K562 (cell line): ENCODE results near the gene IMMP2L. TPM values are rescaled to one million over a fixed set of nuclear protein-coding genes. Genes with fewer than 3 reads are reported as not detected.

Experiments
- ATAC-seq: fragments of 200-7000 bp; cut with Tn5 transposase; 3 replicates; pipeline ENCODE4 v1.9.1; 2020; ENCODE audit warnings: moderate library complexity
- BruUV-seq: library from RNA; stranded (reverse); fragments of 400-500 nt; replicated peaks from 2 replicates; lab custom pipeline; 2021; lab: Mats Ljungman, UMichigan
- CTCF ChIA-PET: fragments of 300-600 bp; formaldehyde crosslinking; extraction: SDS; loops from one replicate; lab custom pipeline; 2021; ENCODE audit warnings: low intra/inter-chr PET ratio; lab: Yijun Ruan, JAX
- POLR2A ChIA-PET: fragments of 300-600, 350-650 bp; sonication (Branson Sonifier 250); formaldehyde crosslinking; extraction: SDS; loops from one replicate; lab custom pipeline; 2021; ENCODE audit warnings: antibody characterized with exemption, inconsistent platforms; lab: Yijun Ruan, JAX
- DNase-seq, 4 experiments: peaks; one replicate each; pipeline versions ENCODE4 v3.0.0 to v3.0.0-alpha.2; 2011 to 2018; ENCODE audit warnings: low spot score in 3 of 4, mixed read lengths in 3 of 4; ENCODE audit errors: extremely low read depth in 1 of 4
- FAIRE-seq: peaks from 2 replicates; lab custom pipeline; 2011; peaks lifted over from hg19 to GRCh38; lab: Jason Lieb, UNC
- H2AFZ ChIP-seq: 2 replicates; pipeline ENCODE4 v1.6.0; 2011; ENCODE audit warnings: low read depth, low read length, control low read depth, inconsistent platforms
- H3K27ac ChIP-seq: fragments of 200-600 bp; 3 replicates; pipeline ENCODE4 v1.8.0; 2011; ENCODE audit warnings: low read depth, mild to moderate bottlenecking, control low read depth, inconsistent platforms, low read length, moderate library complexity, mixed read lengths; ENCODE audit errors: extremely low read depth
- H3K27me3 ChIP-seq, 2 experiments: fragments of 300-600 bp in 1 of 2; 2 replicates in 1 of 2; 3 replicates in 1 of 2; pipeline versions ENCODE4 v1.6.0 to v1.8.0; 2011; ENCODE audit warnings: inconsistent platforms in 2 of 2, low read length in 2 of 2, mild to moderate bottlenecking in 1 of 2, mixed read lengths in 1 of 2, moderate library complexity in 1 of 2; ENCODE audit not compliant: control insufficient read depth in 2 of 2, insufficient read depth in 2 of 2
- H3K36me3 ChIP-seq: fragments of 300-600 bp; 3 replicates; pipeline ENCODE4 v1.8.0; 2011; ENCODE audit warnings: mild to moderate bottlenecking, low read length, inconsistent platforms; ENCODE audit not compliant: control insufficient read depth, insufficient read depth
- H3K4me1 ChIP-seq, 2 experiments: fragments of 200-600 bp in 1 of 2; replicated peaks in 1 of 2; 2 replicates in 1 of 2; 3 replicates in 1 of 2; pipeline versions ENCODE4 v1.5.1 to v1.8.0; 2011; ENCODE audit warnings: inconsistent platforms in 2 of 2, low read length in 2 of 2, mild to moderate bottlenecking in 1 of 2, mixed read lengths in 1 of 2, moderate library complexity in 1 of 2; ENCODE audit not compliant: control insufficient read depth in 2 of 2, insufficient read depth in 2 of 2
- H3K4me2 ChIP-seq: 2 replicates; pipeline ENCODE4 v1.6.1; 2011; ENCODE audit warnings: low read length, control low read depth, inconsistent platforms, mixed read lengths; ENCODE audit not compliant: insufficient read depth
- H3K4me3 ChIP-seq: fragments of 200-600 bp; sonication (generic), shearing (Covaris generic); 2 replicates; pipeline ENCODE4 v1.5.1; 2016; ENCODE audit warnings: control low read depth, inconsistent platforms
- H3K79me2 ChIP-seq: fragments of 200-600 bp; 3 replicates; pipeline ENCODE4 v1.8.0; 2011; ENCODE audit warnings: low read length, inconsistent platforms; ENCODE audit not compliant: control insufficient read depth, insufficient read depth
- H3K9ac ChIP-seq, 2 experiments: 2 replicates each; pipeline versions ENCODE4 v1.6.0 to v1.6.1; 2011; ENCODE audit warnings: low read depth in 2 of 2, low read length in 2 of 2, control low read depth in 1 of 2, inconsistent platforms in 1 of 2, mild to moderate bottlenecking in 1 of 2, mixed read lengths in 1 of 2; ENCODE audit not compliant: insufficient read depth in 1 of 2
- H3K9me1 ChIP-seq: one replicate; pipeline ENCODE4 v1.6.0; 2011; ENCODE audit warnings: inconsistent platforms, mild to moderate bottlenecking, low read length, moderate library complexity; ENCODE audit not compliant: control insufficient read depth, insufficient read depth
- H3K9me3 ChIP-seq: replicated peaks from 2 replicates; pipeline ENCODE4 v1.5.1; 2011; ENCODE audit warnings: low read depth, low read length, inconsistent platforms; ENCODE audit not compliant: control insufficient read depth, insufficient read depth
- H4K20me1 ChIP-seq: replicated peaks from 2 replicates; pipeline ENCODE4 v1.6.1; 2011; ENCODE audit warnings: low read length, inconsistent platforms, mixed read lengths; ENCODE audit not compliant: control insufficient read depth, insufficient read depth
- CHD4 ChIP-seq: fragments of 200-600 bp; sonication (generic); IDR thresholded peaks from 3 replicates; pipeline ENCODE4 v1.6.1; 2012; ENCODE audit warnings: low read depth, mild to moderate bottlenecking, mixed read lengths, low read length, inconsistent platforms; ENCODE audit not compliant: insufficient read depth, insufficient replicate concordance, poor library complexity, severe bottlenecking
- HNRNPH1 ChIP-seq: fragments of 200-400 bp; formaldehyde crosslinking; optimal IDR thresholded peaks from 2 replicates; pipeline ENCODE3; 2017; ENCODE audit warnings: low read depth, mild to moderate bottlenecking, low read length, moderate library complexity
- KLF10 ChIP-seq: fragments of 250-450 bp; sonication (Bioruptor Pico); IDR thresholded peaks from 2 replicates; pipeline ENCODE4 v1.6.1; 2021; ENCODE audit warnings: matching md5 sums
- KLF6 ChIP-seq: fragments of 250-450 bp; sonication (Bioruptor Pico); IDR thresholded peaks from 2 replicates; pipeline ENCODE4 v1.4.0; 2020; ENCODE audit warnings: mild to moderate bottlenecking, moderate library complexity, borderline replicate concordance
- MCM2 ChIP-seq: fragments of 450-650 bp; IDR thresholded peaks from 2 replicates; pipeline ENCODE4 v1.6.1; 2017; ENCODE audit warnings: low read depth, mild to moderate bottlenecking
- NCOA1 ChIP-seq: fragments of 450-650 bp; IDR thresholded peaks from 2 replicates; pipeline ENCODE4 v1.6.1; 2016; ENCODE audit warnings: low read depth
- RB1 ChIP-seq: fragments of 450-650 bp; IDR thresholded peaks from 2 replicates; pipeline ENCODE4 v1.6.1; 2017; ENCODE audit warnings: low read depth, mild to moderate bottlenecking
- RBBP5 ChIP-seq: fragments of 200-600 bp; sonication (generic); IDR thresholded peaks from 2 replicates; pipeline ENCODE4 v1.6.1; 2012; ENCODE audit warnings: borderline replicate concordance, mild to moderate bottlenecking, low read length, control low read depth, inconsistent platforms; ENCODE audit not compliant: insufficient read depth, poor library complexity, severe bottlenecking
- SETDB1 ChIP-seq: IDR thresholded peaks from one replicate; pipeline ENCODE4 v1.6.1; 2012; ENCODE audit warnings: low read length, control low read depth, inconsistent platforms
- SMARCB1 ChIP-seq: IDR thresholded peaks from 2 replicates; pipeline ENCODE4 v1.6.1; 2011; ENCODE audit warnings: improper control_type of control experiment, low read depth; ENCODE audit not compliant: insufficient read length
- THRAP3 ChIP-seq: fragments of 450-650 bp; IDR thresholded peaks from 2 replicates; pipeline ENCODE4 v1.6.1; 2016; ENCODE audit warnings: mild to moderate bottlenecking, inconsistent platforms, borderline replicate concordance
- ZNF668 ChIP-seq: fragments of 250-450 bp; sonication (Bioruptor Pico); IDR thresholded peaks from 2 replicates; pipeline ENCODE4 v1.8.0; 2022; ENCODE audit warnings: mild to moderate bottlenecking, inconsistent platforms
- WGBS: fragments of 100-300 bp; shearing (Covaris generic); methylation state at CpG from one replicate; pipeline ENCODE4 v1.1.6; 2016; ENCODE audit warnings: low coverage, mixed read lengths; ENCODE audit not compliant: insufficient coverage; ENCODE audit errors: missing lambda C conversion rate; 5-methylcytosine and 5-hydroxymethylcytosine counted together
- in situ Hi-C: fragments of 300-500 bp; cut with MboI; formaldehyde crosslinking; loops from 4 replicates; pipeline ENCODE4 v1.15.0; 2018; ENCODE audit warnings: inconsistent platforms, mixed read lengths
- intact Hi-C: fragments of 100-400 bp; cut with micrococcal nuclease; formaldehyde crosslinking; loops from 2 replicates; pipeline ENCODE4 v1.14.2; 2022
- polyA plus RNA-seq, 8 experiments: library from polyadenylated mRNA; depleted of rRNA in 4 of 8; stranded (reverse) in 5 of 8; unstranded in 3 of 8; fragments of >200 nt; fragmentation: Nextera tagmentation in 2 of 8; fragmentation: Illumina TruSeq in 1 of 8; extraction: Ambion mirVana in 2 of 8; extraction: Trizol in 1 of 8; gene quantifications; 2 replicates each; pipeline versions ENCODE4 v1.2.1 to v1.2.3, GENCODE V29; 2011 to 2014; ENCODE audit warnings: inconsistent platforms in 1 of 8, missing spikeins in 1 of 8
- total RNA-seq, 7 experiments: library from RNA; depleted of rRNA in 6 of 7; stranded (reverse); fragments of >200 nt in 6 of 7; fragmentation: Illumina TruSeq in 2 of 7; extraction: Trizol in 2 of 7; gene quantifications; 2 replicates each; pipeline versions ENCODE4 v1.2.1 to v1.2.3, GENCODE V29; 2011 to 2021; ENCODE audit warnings: low replicate concordance in 1 of 7
- TF ChIP-seq, protein P1 (sequence below): fragments of 200-600 bp; sonication (generic); IDR thresholded peaks from one replicate; pipeline ENCODE4 v1.6.1; 2012; ENCODE audit warnings: mild to moderate bottlenecking, low read depth, low read length, inconsistent platforms

Gene IMMP2L
- total and polyA plus RNA-seq, 9 of the 15 experiments (the other 6 are each of a cell fraction or from before 2014, with no cell fraction given) = 29.7 to 116 (median 53.0) TPM

GRCh38 chr7:111025006-111025405 is 537.3 kb downstream of the IMMP2L start:
- ChIA-PET POLR2A (no interaction called here), CTCF (no interaction called here)
- no TSS peak for BruUV-seq
- H3K9me1 ChIP-seq = no peaks in the 10 kb centered on the region
- no peak overlapping the region for H3K9ac ChIP-seq
- ATAC-seq (no peak), FAIRE-seq (no peak), DNase-seq (no peak)
- WGBS = 61% methylated on average over 1 of the region's 1 CpG
- no peak overlapping the region for H3K27ac ChIP-seq
- H3K79me2 ChIP-seq = no peaks in the 10 kb centered on the region
- in situ Hi-C loops (no loop called here), intact Hi-C loops (no loop called here)
- no peak overlapping the region for H2AFZ ChIP-seq
- no peak overlapping the region for H3K4me2 ChIP-seq
- H3K4me1 ChIP-seq = no peaks in the 10 kb centered on the region
- H3K4me3 ChIP-seq = no peak overlapping the region
- no peaks in the 10 kb centered on the region for H4K20me1 ChIP-seq
- no peaks in the 10 kb centered on the region for H3K36me3 ChIP-seq
- H3K9me3 ChIP-seq = no peaks in the 10 kb centered on the region
- H3K27me3 ChIP-seq = no peaks in the 10 kb centered on the region
- TF ChIP-seq RB1 = no peak
- TF ChIP-seq KLF10 (CRISPR knock-in tag) = no peak
- no peak for TF ChIP-seq THRAP3
- TF ChIP-seq SMARCB1 = no peak
- TF ChIP-seq SETDB1 = no peak
- no peak for TF ChIP-seq RBBP5
- no peak for TF ChIP-seq KLF6
- no peak for TF ChIP-seq NCOA1
- no peak for TF ChIP-seq HNRNPH1
- no peak for TF ChIP-seq ZNF668
- TF ChIP-seq CHD4 = no peak
- TF ChIP-seq, protein P1, sequence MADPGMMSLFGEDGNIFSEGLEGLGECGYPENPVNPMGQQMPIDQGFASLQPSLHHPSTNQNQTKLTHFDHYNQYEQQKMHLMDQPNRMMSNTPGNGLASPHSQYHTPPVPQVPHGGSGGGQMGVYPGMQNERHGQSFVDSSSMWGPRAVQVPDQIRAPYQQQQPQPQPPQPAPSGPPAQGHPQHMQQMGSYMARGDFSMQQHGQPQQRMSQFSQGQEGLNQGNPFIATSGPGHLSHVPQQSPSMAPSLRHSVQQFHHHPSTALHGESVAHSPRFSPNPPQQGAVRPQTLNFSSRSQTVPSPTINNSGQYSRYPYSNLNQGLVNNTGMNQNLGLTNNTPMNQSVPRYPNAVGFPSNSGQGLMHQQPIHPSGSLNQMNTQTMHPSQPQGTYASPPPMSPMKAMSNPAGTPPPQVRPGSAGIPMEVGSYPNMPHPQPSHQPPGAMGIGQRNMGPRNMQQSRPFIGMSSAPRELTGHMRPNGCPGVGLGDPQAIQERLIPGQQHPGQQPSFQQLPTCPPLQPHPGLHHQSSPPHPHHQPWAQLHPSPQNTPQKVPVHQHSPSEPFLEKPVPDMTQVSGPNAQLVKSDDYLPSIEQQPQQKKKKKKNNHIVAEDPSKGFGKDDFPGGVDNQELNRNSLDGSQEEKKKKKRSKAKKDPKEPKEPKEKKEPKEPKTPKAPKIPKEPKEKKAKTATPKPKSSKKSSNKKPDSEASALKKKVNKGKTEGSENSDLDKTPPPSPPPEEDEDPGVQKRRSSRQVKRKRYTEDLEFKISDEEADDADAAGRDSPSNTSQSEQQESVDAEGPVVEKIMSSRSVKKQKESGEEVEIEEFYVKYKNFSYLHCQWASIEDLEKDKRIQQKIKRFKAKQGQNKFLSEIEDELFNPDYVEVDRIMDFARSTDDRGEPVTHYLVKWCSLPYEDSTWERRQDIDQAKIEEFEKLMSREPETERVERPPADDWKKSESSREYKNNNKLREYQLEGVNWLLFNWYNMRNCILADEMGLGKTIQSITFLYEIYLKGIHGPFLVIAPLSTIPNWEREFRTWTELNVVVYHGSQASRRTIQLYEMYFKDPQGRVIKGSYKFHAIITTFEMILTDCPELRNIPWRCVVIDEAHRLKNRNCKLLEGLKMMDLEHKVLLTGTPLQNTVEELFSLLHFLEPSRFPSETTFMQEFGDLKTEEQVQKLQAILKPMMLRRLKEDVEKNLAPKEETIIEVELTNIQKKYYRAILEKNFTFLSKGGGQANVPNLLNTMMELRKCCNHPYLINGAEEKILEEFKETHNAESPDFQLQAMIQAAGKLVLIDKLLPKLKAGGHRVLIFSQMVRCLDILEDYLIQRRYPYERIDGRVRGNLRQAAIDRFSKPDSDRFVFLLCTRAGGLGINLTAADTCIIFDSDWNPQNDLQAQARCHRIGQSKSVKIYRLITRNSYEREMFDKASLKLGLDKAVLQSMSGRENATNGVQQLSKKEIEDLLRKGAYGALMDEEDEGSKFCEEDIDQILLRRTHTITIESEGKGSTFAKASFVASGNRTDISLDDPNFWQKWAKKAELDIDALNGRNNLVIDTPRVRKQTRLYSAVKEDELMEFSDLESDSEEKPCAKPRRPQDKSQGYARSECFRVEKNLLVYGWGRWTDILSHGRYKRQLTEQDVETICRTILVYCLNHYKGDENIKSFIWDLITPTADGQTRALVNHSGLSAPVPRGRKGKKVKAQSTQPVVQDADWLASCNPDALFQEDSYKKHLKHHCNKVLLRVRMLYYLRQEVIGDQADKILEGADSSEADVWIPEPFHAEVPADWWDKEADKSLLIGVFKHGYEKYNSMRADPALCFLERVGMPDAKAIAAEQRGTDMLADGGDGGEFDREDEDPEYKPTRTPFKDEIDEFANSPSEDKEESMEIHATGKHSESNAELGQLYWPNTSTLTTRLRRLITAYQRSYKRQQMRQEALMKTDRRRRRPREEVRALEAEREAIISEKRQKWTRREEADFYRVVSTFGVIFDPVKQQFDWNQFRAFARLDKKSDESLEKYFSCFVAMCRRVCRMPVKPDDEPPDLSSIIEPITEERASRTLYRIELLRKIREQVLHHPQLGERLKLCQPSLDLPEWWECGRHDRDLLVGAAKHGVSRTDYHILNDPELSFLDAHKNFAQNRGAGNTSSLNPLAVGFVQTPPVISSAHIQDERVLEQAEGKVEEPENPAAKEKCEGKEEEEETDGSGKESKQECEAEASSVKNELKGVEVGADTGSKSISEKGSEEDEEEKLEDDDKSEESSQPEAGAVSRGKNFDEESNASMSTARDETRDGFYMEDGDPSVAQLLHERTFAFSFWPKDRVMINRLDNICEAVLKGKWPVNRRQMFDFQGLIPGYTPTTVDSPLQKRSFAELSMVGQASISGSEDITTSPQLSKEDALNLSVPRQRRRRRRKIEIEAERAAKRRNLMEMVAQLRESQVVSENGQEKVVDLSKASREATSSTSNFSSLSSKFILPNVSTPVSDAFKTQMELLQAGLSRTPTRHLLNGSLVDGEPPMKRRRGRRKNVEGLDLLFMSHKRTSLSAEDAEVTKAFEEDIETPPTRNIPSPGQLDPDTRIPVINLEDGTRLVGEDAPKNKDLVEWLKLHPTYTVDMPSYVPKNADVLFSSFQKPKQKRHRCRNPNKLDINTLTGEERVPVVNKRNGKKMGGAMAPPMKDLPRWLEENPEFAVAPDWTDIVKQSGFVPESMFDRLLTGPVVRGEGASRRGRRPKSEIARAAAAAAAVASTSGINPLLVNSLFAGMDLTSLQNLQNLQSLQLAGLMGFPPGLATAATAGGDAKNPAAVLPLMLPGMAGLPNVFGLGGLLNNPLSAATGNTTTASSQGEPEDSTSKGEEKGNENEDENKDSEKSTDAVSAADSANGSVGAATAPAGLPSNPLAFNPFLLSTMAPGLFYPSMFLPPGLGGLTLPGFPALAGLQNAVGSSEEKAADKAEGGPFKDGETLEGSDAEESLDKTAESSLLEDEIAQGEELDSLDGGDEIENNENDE = no peak
- TF ChIP-seq MCM2 = no peak
